Measurements from ENCODE around the gene DSPP.
A peak's percentile ranks its signal among the peaks of the same experiment; 100 is the strongest.
"Not testable (repeated sequence)": the region's sequence is repeated elsewhere in the genome, so short reads cannot be mapped to it uniquely, and the experiment has no call there.

The DSPP gene

DNA sequence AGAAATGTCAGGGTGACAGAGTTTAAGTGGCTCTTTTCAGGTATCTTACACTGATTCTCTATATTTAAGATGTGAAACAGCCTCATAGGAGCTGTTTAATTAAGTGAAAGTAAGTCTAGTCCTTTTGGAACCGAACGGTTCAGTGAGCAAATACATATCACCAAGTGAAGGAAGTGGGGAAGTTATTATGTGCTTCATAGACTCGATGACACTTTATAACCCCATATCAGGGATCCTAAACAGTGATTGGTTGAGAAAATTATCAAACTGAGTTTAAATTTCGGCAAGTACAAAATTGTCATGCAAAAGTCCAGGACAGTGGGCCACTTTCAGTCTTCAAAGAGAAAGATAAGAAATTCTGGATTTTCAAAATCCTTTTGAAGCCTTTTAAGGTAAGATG is at the start of gene DSPP:
Gene DSPP (plus strand): TSS at position 301 of the 400 bp plus-strand sequence. CDS start 2,380 bp downstream, outside the sequence.
- H3K4me3 ChIP-seq (ENCODE audit: low read length) = no peak within 1 kb of the TSS
- H3K9ac ChIP-seq (ENCODE audit: low read length) = no peak within 1 kb of the TSS
- H3K27me3 ChIP-seq (replicated peaks; ENCODE audit: control insufficient read depth, insufficient read depth, low read length) = peaks cover 11% of the 10 kb centered on the region
- no peaks in the 10 kb centered on the region for H3K4me1 ChIP-seq (ENCODE audit: control insufficient read depth, insufficient read depth, low read length)
- no peaks in the 10 kb centered on the region for H3K9me3 ChIP-seq (ENCODE audit: control insufficient read depth, low read length)
- H3K36me3 ChIP-seq (ENCODE audit: control insufficient read depth, insufficient read depth, low read length, severe bottlenecking) = no peaks in the 10 kb centered on the region
- DNase-seq (ENCODE audit: low read depth) = no peak

DNA sequence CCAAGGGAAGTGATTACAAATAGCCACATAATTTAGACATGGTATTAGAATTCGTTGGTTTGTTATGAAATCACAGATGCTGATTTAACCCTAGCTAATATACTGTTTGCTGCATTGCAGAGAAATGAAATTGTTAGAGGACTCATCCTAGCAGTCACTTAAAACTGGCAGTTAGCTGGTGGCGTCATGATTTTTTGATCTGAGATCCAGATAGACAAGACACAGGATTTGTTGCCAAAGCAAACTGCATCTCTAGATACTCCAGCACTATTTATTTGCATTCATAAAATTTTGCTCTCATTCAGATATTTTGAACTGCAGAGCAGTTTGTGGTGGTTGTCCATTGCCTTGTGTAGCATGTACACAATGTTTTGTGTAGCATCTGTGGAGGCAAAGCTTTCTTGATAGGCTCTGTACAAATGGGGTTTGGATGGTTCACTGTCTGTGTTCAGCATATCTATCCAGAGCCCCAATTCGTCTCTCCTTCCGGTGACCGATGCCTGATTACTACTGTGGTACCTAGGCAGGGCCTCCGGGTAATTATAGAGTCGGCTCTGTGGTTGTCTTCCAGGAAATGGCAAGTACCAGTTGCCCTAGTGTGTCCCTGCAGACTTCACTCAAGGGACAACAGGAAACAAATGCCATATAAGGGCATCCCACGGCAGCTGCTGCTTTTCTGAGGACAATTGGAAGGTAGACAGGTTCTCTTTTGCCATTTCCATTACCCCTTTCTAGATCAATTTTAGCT is 49.1 kb upstream of the DSPP start:
- H3K4me3 ChIP-seq (ENCODE audit: low read length) = no peak overlapping the region
- no peaks in the 10 kb centered on the region for H3K9me3 ChIP-seq (ENCODE audit: control insufficient read depth, low read length)
- DNase-seq (ENCODE audit: low read depth) = no peak
- no peaks in the 10 kb centered on the region for H3K36me3 ChIP-seq (ENCODE audit: control insufficient read depth, insufficient read depth, low read length, severe bottlenecking)
- no peak overlapping the region for H3K9ac ChIP-seq (ENCODE audit: low read length)
- peaks cover 16% of the 10 kb centered on the region for H3K4me1 ChIP-seq (ENCODE audit: control insufficient read depth, insufficient read depth, low read length)
- no peaks in the 10 kb centered on the region for H3K27me3 ChIP-seq (replicated peaks; ENCODE audit: control insufficient read depth, insufficient read depth, low read length)

DNA sequence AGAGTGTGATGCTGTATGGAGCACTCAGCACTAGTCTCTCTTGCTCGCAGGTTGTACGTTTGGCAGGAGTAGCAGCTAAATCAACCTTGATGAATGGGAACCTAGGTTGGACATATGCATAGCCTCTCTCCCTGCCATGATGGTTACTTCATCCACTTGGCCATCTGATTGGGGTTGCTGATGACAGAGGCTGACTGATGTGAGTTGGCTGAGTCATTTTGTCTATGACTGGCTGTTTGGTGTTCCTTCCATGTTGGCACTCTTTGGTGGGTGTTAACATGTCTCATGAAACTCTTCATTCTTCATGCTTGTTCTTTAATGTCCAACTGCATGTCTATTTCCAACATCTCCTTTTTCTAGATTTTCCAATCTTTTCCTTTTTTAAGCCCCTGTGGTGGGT is 47.5 kb upstream of the DSPP start:
- Histone ChIP-seq H3K4me3 (ENCODE audit: low read length) (no peak overlapping the region), H3K4me1 (ENCODE audit: control insufficient read depth, insufficient read depth, low read length) (peaks cover 11% of the 10 kb centered on the region), H3K27me3 (replicated peaks; ENCODE audit: control insufficient read depth, insufficient read depth, low read length) (no peaks in the 10 kb centered on the region), H3K9me3 (ENCODE audit: control insufficient read depth, low read length) (no peaks in the 10 kb centered on the region), H3K9ac (ENCODE audit: low read length) (no peak overlapping the region), H3K36me3 (ENCODE audit: control insufficient read depth, insufficient read depth, low read length, severe bottlenecking) (no peaks in the 10 kb centered on the region)
- no peak for DNase-seq (ENCODE audit: low read depth)

DNA sequence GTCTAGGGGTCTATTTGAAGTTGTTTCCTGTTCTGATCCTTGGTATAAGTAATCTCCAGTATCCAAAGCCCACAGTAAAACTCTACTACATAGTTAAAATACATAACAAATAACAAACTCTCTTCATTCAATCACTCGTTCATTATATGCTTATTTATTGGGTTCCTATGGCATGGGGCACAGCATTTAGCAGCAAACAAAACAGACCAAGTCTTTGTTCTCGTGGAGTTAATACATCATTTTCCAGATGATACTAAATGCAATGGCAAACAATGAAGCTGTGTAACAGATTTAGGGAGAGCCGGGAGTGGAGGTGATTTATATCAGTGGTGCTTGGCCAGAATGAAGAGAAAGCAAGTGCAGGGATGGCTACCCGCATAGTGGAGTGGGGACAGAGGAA is 42.6 kb upstream of the DSPP start:
- Histone ChIP-seq H3K4me3 (ENCODE audit: low read length) (no peak overlapping the region), H3K36me3 (ENCODE audit: control insufficient read depth, insufficient read depth, low read length, severe bottlenecking) (no peaks in the 10 kb centered on the region), H3K9me3 (ENCODE audit: control insufficient read depth, low read length) (no peaks in the 10 kb centered on the region), H3K4me1 (ENCODE audit: control insufficient read depth, insufficient read depth, low read length) (no peaks in the 10 kb centered on the region), H3K27me3 (replicated peaks; ENCODE audit: control insufficient read depth, insufficient read depth, low read length) (no peaks in the 10 kb centered on the region), H3K9ac (ENCODE audit: low read length) (no peak overlapping the region)
- no peak for DNase-seq (ENCODE audit: low read depth)

DNA sequence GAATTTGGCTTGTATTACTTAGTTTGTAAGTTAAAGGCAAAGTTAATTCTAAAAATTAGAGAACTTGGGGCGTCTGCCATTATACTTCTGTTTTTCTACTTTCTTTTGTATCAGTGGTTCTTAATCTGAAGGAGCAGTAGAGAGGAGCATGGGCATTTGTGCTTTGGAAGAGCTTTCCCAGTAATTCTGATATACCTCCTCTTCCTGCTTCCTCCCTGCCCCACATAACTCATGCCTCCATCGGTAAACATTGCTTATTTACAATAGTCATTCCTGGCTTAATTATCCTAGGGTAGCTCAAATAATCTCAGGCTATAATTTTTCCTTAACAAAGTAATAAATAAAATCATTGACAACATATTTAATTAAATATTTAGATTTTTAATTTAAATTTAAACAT is 42.1 kb upstream of the DSPP start:
- Histone ChIP-seq H3K4me1 (ENCODE audit: control insufficient read depth, insufficient read depth, low read length) (no peaks in the 10 kb centered on the region), H3K9me3 (ENCODE audit: control insufficient read depth, low read length) (no peaks in the 10 kb centered on the region), H3K36me3 (ENCODE audit: control insufficient read depth, insufficient read depth, low read length, severe bottlenecking) (no peaks in the 10 kb centered on the region), H3K27me3 (replicated peaks; ENCODE audit: control insufficient read depth, insufficient read depth, low read length) (no peaks in the 10 kb centered on the region), H3K4me3 (ENCODE audit: low read length) (no peak overlapping the region), H3K9ac (ENCODE audit: low read length) (no peak overlapping the region)
- no peak for DNase-seq (ENCODE audit: low read depth)

DNA sequence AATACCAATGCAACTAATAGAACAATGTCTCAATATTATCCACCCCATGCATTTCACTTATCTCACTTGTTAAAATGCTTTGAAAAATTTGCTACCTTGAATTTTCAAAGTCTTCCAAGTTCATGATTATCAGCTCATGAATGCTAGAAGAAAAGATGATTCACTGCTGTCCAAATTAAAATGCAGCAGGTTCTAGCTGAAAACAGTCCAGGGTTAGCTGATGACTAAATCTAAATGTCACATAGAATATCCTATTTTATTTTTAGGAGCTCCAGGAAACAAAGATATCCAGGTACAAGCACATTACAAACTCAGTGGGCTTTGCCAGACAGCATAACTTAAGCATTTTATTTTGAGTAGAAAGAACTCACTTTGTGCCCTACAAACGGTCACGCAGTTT is 41.1 kb upstream of the DSPP start:
- no peak for DNase-seq (ENCODE audit: low read depth)
- no peak overlapping the region for H3K9ac ChIP-seq (ENCODE audit: low read length)

DNA sequence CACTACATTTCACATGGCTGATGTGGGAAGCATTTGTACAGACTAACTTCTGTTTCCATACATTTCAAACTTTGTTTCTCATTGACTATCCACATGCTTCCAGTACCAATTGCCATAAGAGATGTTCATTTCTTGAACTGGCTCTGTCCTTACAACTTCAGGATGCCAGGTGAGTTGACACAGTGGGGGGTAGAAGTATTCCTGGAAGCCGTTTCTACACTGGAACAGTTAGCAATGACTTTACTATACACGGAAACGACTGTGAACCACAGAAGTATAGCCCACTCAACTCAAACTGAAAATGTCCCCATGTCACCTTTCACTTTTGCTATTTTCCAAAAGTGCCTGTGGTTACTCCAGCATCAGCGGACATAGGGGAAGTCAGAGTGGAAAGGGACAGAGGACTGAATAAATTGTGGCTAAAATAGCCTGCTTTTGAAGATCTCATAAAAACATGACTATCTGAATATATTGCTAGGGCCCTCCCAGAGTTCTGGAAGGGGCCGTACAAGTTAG is 38.0 kb upstream of the DSPP start:
- peaks cover 6% of the 10 kb centered on the region for H3K4me1 ChIP-seq (ENCODE audit: control insufficient read depth, insufficient read depth, low read length)
- H3K36me3 ChIP-seq (ENCODE audit: control insufficient read depth, insufficient read depth, low read length, severe bottlenecking) = no peaks in the 10 kb centered on the region
- no peak for DNase-seq (ENCODE audit: low read depth)
- no peaks in the 10 kb centered on the region for H3K9me3 ChIP-seq (ENCODE audit: control insufficient read depth, low read length)
- H3K4me3 ChIP-seq (ENCODE audit: low read length) = no peak overlapping the region
- no peak overlapping the region for H3K9ac ChIP-seq (ENCODE audit: low read length)
- H3K27me3 ChIP-seq (replicated peaks; ENCODE audit: control insufficient read depth, insufficient read depth, low read length) = no peaks in the 10 kb centered on the region

More for the DNA sequence above, 41.1 kb upstream of the DSPP start:
- H3K4me1 ChIP-seq (ENCODE audit: control insufficient read depth, insufficient read depth, low read length) = no peaks in the 10 kb centered on the region
- H3K4me3 ChIP-seq (ENCODE audit: low read length) = no peak overlapping the region
- no peaks in the 10 kb centered on the region for H3K9me3 ChIP-seq (ENCODE audit: control insufficient read depth, low read length)
- no peaks in the 10 kb centered on the region for H3K27me3 ChIP-seq (replicated peaks; ENCODE audit: control insufficient read depth, insufficient read depth, low read length)
- H3K36me3 ChIP-seq (ENCODE audit: control insufficient read depth, insufficient read depth, low read length, severe bottlenecking) = no peaks in the 10 kb centered on the region

DNA sequence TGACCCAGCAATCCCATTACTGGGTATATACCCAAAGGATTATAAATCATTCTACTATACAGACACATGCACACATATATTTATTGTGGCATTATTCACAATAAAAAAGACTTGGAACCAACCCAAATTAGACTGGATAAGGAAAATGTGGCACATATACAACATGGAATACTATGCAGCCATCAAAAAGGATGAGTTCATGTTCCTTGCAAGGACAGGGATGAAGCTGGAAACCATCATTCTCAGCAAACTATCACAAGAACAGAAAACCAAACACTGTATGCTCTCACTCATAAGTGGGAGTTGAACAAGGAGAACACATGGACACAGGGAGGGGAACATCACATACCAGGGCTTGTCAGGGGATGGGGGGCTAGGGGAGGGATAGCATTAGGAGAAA is 34.0 kb upstream of the DSPP start:
- H3K4me1 ChIP-seq (ENCODE audit: control insufficient read depth, insufficient read depth, low read length) = peaks cover 18% of the 10 kb centered on the region
- DNase-seq (ENCODE audit: low read depth); H3K36me3 ChIP-seq (ENCODE audit: control insufficient read depth, insufficient read depth, low read length, severe bottlenecking); H3K4me3 ChIP-seq (ENCODE audit: low read length); H3K27me3 ChIP-seq (replicated peaks; ENCODE audit: control insufficient read depth, insufficient read depth, low read length); H3K9ac ChIP-seq (ENCODE audit: low read length); H3K9me3 ChIP-seq (ENCODE audit: control insufficient read depth, low read length): not testable (repeated sequence)

DNA sequence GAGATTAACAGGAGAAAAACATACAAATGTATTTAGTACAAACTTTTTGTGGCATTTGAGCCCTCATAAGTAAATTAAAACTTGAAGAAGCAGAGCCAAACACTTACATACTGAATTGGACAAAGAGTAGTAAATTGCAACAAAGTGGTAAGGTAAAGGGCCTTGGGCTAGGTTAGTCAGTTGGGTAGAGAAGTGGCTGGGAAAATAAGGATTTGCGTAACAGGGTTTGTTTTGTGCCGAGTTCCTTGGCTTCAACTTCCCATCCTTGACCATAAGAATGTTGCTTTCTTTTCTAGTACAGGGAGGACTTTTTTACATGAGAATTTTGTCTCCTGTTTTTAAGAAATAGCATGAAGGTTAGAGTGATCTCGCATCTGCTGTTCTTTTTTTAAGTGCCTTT is 33.3 kb upstream of the DSPP start:
- Histone ChIP-seq H3K4me3 (ENCODE audit: low read length) (no peak overlapping the region), H3K36me3 (ENCODE audit: control insufficient read depth, insufficient read depth, low read length, severe bottlenecking) (no peaks in the 10 kb centered on the region), H3K9ac (ENCODE audit: low read length) (no peak overlapping the region), H3K27me3 (replicated peaks; ENCODE audit: control insufficient read depth, insufficient read depth, low read length) (no peaks in the 10 kb centered on the region), H3K9me3 (ENCODE audit: control insufficient read depth, low read length) (no peaks in the 10 kb centered on the region), H3K4me1 (ENCODE audit: control insufficient read depth, insufficient read depth, low read length) (peaks cover 18% of the 10 kb centered on the region)
- peak; percentile 54 for DNase-seq (ENCODE audit: low read depth)

DNA sequence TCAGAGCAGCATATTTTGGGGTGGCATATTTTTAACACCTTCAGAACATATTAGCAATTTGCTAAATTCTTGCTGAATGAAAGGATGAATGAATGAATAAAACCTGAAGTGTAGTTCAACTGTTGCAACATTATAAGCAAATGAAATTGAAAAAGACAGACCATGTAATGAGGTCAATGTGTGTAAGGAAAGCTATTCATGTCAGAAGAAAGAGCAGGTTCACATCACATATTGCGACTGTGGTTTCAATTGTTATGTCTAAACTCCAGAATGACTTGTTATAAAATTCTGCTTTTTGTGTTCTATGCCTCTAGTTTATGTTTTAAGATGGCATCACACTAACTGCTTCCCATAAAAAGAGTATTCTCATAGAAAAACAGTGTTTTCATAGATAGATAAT is 32.9 kb upstream of the DSPP start:
- Histone ChIP-seq H3K4me1 (ENCODE audit: control insufficient read depth, insufficient read depth, low read length) (peaks cover 18% of the 10 kb centered on the region), H3K4me3 (ENCODE audit: low read length) (no peak overlapping the region), H3K27me3 (replicated peaks; ENCODE audit: control insufficient read depth, insufficient read depth, low read length) (no peaks in the 10 kb centered on the region), H3K9ac (ENCODE audit: low read length) (no peak overlapping the region), H3K36me3 (ENCODE audit: control insufficient read depth, insufficient read depth, low read length, severe bottlenecking) (no peaks in the 10 kb centered on the region), H3K9me3 (ENCODE audit: control insufficient read depth, low read length) (no peaks in the 10 kb centered on the region)
- DNase-seq (ENCODE audit: low read depth) = peak; percentile 52

DNA sequence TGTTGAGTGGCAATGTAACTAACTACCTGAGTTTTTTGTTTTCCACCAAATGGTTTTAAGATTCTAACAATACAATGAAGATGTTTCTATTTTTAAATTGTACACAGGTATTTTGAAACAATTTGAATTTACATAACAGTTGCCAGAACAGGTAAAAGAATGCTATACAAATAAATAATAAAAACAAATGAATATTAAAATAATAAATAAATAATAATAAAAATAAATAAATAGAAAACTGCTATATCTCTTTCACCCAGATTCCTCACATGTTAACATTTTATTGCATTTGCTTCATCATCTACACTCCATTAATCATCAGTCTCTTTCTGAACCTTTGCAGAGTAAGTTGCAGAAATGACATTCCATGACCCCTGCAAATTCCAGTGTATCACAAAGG is 32.3 kb upstream of the DSPP start:
- DNase-seq (ENCODE audit: low read depth) = no peak

DNA sequence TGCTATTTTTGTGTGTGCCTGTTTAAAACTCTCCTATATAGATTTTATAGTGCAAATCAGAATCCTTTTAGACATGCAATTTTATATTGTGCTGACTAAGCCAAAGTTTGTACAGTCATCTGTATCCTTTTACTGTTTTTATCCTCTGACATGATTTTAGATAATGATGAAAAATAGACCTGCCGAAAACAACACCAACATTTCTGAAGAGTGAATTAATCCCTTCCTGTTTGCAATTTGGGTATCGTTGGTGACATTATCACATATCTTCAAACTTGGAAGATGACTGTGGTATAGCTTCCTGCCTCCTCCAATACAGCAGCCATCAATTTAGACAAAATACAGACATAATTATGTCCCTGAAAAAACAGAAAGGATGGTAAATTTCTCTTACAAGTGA is 28.9 kb upstream of the DSPP start:
- no peaks in the 10 kb centered on the region for H3K27me3 ChIP-seq (replicated peaks; ENCODE audit: control insufficient read depth, insufficient read depth, low read length)
- H3K4me1 ChIP-seq (ENCODE audit: control insufficient read depth, insufficient read depth, low read length) = peaks cover 23% of the 10 kb centered on the region
- no peak for DNase-seq (ENCODE audit: low read depth)
- H3K9me3 ChIP-seq (ENCODE audit: control insufficient read depth, low read length) = no peaks in the 10 kb centered on the region
- no peak overlapping the region for H3K9ac ChIP-seq (ENCODE audit: low read length)
- no peak overlapping the region for H3K4me3 ChIP-seq (ENCODE audit: low read length)
- H3K36me3 ChIP-seq (ENCODE audit: control insufficient read depth, insufficient read depth, low read length, severe bottlenecking) = no peaks in the 10 kb centered on the region

More for the DNA sequence above, 32.3 kb upstream of the DSPP start:
- Histone ChIP-seq H3K36me3 (ENCODE audit: control insufficient read depth, insufficient read depth, low read length, severe bottlenecking) (no peaks in the 10 kb centered on the region), H3K4me1 (ENCODE audit: control insufficient read depth, insufficient read depth, low read length) (peaks cover 18% of the 10 kb centered on the region), H3K27me3 (replicated peaks; ENCODE audit: control insufficient read depth, insufficient read depth, low read length) (no peaks in the 10 kb centered on the region), H3K9ac (ENCODE audit: low read length) (no peak overlapping the region), H3K4me3 (ENCODE audit: low read length) (no peak overlapping the region), H3K9me3 (ENCODE audit: control insufficient read depth, low read length) (no peaks in the 10 kb centered on the region)

Data from adipocyte (in vitro differentiated cells).